HEK293T (cell line): Measurements from ENCODE around the gene FGF10.

Source experiments
- BHLHE40 ChIP-seq: fragments of 450-650 bp; IDR thresholded peaks from 2 replicates; pipeline ENCODE4 v1.6.1; 2016; ENCODE audit warnings: mild to moderate bottlenecking, moderate library complexity, borderline replicate concordance
- FOXA1 ChIP-seq: fragments of 450-650 bp; IDR thresholded peaks from 2 replicates; pipeline ENCODE4 v1.6.1; 2016; ENCODE audit warnings: mild to moderate bottlenecking
- FOXK2 ChIP-seq: fragments of 450-650 bp; IDR thresholded peaks from 2 replicates; pipeline ENCODE4 v1.6.1; 2016; ENCODE audit warnings: mild to moderate bottlenecking
- FOXM1 ChIP-seq: fragments of 450-650 bp; IDR thresholded peaks from 2 replicates; pipeline ENCODE4 v1.6.1; 2017; ENCODE audit warnings: mild to moderate bottlenecking, borderline replicate concordance
- HDGF ChIP-seq: fragments of 450-650 bp; IDR thresholded peaks from 2 replicates; pipeline ENCODE4 v1.6.1; 2017; ENCODE audit warnings: antibody characterized with exemption, borderline replicate concordance
- L3MBTL2 ChIP-seq: fragments of 450-650 bp; conservative IDR thresholded peaks from 2 replicates; pipeline ENCODE4 v1.6.1; 2016; ENCODE audit warnings: mild to moderate bottlenecking
- LEF1 ChIP-seq: fragments of 450-650 bp; IDR thresholded peaks from 2 replicates; pipeline ENCODE4 v1.6.1; 2017; ENCODE audit warnings: mild to moderate bottlenecking, borderline replicate concordance
- SP1 ChIP-seq: fragments of 450-650 bp; IDR thresholded peaks from 2 replicates; pipeline ENCODE4 v1.6.1; 2017
- TARDBP ChIP-seq: fragments of 450-650 bp; IDR thresholded peaks from 2 replicates; pipeline ENCODE4 v1.6.1; 2016
- ZNF384 ChIP-seq: fragments of 450-650 bp; IDR thresholded peaks from 2 replicates; pipeline ENCODE4 v1.6.1; 2016

DNA sequence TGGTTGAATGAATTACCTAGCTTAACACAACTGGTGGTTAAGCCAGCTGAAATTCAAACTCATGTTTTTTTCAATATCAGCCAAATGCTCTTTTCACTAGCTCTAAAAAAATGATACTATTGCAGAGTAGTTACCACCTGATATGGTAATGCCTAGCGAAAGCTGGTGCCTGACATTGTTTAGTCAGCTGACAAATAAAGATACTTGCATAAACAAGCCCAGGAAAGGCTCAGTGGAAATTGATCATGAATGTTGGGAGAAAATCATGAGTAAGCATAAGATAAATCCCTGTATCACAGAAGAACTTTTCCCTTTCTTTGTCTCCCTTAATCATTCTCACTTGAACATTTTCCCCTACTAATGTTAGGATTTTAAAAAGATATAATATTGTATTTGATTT lies 54.6 kb downstream of the FGF10 start:
- no peak for TF ChIP-seq ZNF384
- TF ChIP-seq SP1, result no peak
- no peak for TF ChIP-seq BHLHE40
- TF ChIP-seq FOXA1, result no peak
- no peak for TF ChIP-seq FOXM1
- no peak for TF ChIP-seq LEF1
- TF ChIP-seq L3MBTL2, result no peak
- no peak for TF ChIP-seq HDGF
- no peak for TF ChIP-seq TARDBP
- TF ChIP-seq FOXK2, result no peak
